NCI-H82 treated with DMSO at 0.1 percent for 48 hours (cell line): ENCODE data around the gene IRF2BP2.
A peak's percentile ranks its signal among the peaks of the same experiment; 100 is the strongest.

Experiments used
- DNase-seq: peaks from one replicate; lab custom pipeline; 2025; ENCODE audit not compliant: unreplicated experiment; lab: John Stamatoyannopoulos, UW

IRF2BP2 gene

DNA sequence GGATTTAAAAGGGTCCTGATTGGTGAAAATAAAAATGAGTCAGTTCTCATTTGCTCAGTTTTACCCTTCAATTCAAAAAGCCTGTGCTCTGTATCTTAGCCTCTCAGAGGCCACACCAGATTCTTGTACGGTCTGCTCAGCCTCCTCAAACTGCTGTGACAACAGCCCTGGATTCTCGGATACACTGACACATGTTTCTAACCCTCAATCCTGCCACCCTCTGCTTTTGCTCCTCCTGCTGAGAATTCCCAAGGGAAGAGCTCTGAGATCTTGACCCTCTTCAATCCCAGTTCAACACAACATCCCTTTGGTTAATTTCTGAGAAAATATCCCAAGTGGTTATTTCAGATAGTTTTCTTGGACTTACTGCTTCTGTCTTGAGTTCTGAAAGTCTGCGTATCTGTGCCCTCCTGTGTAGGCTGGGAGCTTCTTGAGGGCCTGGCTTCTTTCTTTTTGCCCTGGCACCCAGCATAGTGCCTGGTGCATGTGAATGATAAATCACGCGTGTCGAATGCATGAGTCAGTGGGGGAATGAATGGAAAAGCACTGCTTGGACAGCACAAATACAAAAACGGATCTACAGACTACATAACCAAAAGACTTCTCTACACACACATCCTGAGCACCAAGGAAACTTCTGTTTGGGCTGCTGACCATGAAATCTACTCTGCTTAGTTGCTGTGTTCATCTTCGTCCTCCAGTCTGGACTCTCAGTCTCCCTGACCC lies 24.5 kb downstream of the IRF2BP2 start:
- peak; percentile 64 for DNase-seq

DNA sequence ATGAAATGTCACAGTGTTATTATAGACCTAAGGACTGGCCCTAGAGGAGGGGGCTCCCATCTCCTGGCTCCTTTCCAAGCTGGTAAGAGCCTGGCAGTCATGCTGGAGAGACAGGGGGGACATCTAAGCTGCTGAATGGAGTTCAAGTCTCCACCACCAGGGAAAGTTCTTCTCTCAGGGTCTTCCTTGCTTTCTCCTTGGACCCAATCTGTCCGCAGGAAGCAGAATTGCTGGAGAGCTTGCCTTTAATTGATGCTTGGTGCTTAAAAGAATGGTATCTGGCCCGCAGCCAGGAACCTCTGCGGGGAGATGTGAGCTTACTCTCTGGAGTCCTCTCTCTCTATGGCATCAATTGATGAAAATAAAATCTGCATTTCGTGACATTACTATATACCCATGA lies 25.1 kb downstream of the IRF2BP2 start:
- DNase-seq, result peak; percentile 64

DNA sequence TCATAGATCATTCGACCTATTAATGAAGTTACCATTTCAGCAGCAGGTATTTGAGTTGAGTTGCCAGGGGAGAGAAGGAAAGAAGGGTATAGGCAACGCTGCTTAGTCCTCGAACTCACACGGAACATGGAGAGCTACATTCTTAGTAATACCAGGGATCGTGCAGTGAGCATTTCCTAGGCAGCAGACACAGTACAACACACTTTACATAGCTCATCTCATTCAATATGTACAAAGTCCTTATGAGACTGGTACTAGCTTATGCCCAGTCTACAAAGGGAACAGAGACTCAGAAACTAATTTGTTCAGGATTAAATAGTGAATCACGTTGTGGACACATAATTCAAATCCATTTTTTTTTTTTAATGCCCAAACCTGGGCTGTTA lies 25.6 kb downstream of the IRF2BP2 start:
- no peak for DNase-seq

DNA sequence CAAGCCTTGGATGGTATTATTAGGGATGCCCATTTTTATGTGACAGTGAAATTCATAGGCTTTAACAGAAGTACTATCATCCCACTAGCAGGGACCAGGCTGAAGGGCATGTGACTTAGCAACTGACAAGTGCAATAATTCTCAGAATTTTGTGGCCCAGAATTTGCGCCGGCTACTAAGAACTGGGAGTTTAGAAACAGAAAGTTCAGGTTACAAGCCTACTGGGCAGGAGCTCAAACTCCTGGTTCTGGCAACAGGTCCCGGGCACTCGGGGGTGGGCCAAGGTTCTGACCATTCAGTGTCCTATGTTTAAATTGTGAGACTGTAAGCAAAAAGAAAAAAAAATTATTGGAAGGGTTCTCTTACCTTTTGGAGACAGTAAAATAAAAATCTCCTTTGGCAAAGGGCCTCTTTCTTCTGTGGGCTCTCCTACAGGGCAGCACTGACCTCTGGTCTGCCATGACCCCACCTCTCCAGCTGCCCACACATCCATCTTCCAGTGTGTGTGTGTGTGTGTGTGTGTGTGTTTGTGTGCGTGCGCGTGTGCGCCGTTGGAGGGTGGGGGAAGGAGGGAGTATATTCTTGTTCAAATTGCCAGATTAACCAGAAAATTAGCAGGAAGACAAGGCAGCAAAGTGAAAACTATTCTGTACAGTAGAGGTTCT lies 26.1 kb downstream of the IRF2BP2 start:
- DNase-seq, result no peak

DNA sequence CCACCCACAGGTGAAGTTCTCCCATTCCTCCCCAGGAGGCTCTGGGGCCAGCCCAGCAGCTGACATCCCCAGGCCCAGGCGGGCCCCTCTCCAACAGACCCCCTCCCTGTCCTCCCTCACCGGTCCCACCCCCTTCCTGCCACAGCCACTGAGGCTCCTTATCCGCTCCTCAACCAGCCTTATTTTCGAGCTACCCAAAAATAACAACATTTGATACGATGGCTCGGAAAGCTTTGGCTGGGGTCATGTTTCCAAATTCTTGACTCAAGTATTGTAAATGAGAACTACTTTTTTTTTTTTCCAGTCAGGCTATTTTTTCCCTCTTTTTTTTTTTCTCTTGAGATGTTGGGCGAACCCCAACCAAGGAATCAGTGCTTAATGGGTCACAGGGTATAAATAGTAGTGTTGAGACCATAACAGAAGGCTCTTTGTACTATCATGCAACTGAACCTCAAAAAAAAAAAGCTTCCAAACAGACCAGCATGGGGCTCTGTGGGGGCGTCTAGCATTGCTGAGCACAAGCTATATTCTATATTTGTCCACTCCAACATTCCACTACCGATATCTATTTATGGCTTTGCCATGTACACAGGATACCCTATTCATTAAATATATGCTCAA lies 27.2 kb downstream of the IRF2BP2 start:
- DNase-seq, result no peak

DNA sequence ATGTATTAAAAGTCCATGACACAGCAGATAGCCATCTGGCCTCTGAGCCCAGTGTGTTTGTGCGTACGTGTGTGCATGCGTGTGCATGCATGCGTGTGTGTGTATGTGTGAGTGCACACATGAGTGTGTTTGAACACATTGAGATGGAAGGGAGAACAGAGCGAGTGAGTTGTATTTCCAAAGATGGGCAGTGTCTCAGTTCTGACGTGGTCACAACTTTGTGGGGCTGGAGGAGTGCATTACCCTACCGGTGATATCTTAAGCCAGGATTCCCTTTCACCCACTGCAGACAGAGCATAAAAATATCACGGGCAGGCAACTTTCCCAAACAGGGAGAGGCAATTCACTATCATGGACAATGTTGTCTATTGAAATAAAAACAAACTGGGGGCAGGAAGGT lies 27.8 kb downstream of the IRF2BP2 start:
- no peak for DNase-seq

DNA sequence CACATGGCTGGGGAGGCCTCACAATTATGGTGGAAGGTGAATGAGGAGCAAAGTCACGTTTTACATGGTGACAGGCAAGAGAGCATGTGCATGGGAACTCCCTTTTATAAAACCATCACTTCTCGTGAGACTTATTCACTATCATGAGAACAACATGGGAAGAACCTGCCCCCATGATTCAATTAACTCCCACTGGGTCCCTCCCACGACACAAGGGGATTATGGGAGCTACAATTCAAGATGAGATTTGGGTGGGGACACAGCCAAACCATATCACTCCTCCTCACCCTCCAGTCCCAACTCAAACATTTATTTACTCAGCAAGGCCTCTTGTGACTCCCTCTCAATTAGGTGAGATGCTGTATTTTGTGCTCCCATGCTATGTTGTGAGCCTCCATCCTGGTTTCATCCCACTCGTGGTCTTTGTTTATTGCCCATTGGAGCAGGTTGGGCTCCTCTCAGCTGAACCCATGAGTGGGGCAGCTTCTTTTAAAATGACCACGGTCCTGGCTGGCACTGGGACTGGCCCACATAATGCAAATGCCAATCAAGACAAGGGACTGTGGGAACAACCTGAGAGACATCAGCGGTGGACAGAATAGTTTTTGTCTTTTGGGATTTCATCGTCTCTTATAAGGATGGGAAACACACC lies 28.8 kb downstream of the IRF2BP2 start:
- DNase-seq, result no peak

DNA sequence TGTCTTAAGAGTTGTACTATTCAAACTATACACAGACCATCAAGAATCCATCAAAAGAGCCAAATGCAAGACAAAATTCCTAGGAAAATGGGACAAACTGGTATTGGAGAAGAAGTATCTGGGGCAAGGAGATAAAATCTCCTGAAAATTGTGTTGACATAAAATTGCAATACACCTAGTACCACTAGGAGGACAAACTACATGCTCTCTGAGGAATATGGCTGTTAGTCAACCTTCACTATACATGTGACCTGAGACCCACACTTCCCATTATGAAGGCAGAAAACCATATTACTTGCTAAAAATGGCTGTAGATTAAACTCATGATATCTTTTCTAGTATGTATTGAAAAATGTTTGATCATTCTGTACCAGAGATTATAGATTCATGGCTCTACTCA lies 30.0 kb downstream of the IRF2BP2 start:
- DNase-seq, result no peak

DNA sequence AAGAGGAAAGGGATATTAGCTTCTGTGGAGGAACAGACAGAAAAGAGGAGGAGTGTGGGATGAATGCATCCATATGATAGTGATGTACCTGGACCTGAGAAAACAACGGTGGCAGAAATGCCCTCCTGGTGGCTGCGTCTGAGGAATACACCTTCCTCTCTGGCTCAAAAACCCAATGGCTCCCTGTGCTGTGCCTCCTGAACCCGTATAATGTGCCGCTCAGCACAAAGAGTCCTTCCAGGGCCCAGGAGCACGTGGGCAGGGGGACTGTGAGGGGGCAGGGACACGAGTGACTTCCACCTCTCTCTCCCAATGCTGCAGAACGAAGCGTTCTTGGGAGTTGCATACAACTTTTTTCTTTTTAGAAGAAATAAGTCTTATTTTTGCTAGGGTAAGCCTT lies 31.2 kb downstream of the IRF2BP2 start:
- DNase-seq, result no peak

DNA sequence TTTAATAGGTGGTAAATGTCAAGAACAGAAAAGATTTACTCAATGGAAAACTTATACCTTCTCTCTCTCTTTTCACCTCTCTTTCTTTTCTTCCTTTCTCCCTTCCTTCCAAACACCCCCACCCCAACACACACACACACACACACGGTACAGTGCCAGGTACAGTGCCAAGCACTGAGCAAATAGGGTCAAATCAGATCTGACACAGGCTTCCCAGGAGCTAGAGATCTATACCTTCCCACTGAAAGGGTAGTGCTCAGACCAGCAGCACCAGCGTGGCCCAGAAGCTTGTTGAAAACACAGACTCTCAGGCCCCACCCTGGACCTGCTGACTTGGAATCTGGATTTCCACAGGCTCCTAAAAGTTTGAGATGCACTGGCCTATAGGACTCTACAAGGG lies 31.9 kb downstream of the IRF2BP2 start:
- no peak for DNase-seq

DNA sequence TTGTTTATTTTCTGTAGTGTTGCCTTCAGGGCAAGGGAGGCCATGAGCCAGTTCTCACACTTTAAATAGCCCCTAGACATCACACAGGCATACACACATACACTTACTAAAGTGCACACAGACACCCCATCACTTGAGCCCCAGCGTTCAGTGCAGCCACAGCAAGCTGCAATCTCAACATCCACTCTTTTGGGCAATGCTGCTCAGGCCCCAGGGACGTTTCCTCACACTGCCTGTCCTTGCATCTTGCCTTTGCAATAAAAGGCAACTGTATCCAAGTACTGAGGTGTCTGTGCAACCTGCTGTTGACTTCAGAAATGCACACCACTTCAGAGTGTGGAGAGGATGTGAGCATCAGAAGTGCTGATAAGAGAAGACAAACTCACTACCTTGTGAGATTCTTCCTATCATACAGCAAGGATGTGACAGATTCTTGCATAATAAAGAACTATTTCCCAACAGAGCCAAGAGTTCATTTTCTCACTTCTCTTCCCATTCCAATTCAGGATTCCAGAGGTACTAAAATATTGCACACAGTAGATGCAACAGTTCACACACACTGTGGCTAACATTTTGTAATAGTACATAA lies 36.2 kb downstream of the IRF2BP2 start:
- DNase-seq, result no peak

DNA sequence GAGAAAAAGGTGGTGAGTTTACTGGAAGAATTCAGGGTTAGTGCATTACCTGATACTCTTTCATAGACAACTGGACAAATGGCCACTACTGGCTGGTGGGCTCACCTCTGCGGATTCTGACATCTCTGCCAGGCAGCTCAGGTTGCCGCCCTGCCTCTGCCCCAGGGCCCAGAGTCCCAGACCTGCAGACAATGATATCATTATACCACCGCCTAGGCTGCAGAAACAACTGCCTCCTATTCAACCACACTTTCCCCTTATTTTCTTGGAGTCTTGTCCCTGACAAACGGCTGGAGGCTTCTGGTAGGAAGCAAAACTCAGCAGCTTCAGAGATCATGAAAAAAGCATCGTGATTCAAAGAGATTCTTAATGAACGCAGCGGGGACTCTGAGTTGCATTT lies 37.0 kb downstream of the IRF2BP2 start:
- no peak for DNase-seq

DNA sequence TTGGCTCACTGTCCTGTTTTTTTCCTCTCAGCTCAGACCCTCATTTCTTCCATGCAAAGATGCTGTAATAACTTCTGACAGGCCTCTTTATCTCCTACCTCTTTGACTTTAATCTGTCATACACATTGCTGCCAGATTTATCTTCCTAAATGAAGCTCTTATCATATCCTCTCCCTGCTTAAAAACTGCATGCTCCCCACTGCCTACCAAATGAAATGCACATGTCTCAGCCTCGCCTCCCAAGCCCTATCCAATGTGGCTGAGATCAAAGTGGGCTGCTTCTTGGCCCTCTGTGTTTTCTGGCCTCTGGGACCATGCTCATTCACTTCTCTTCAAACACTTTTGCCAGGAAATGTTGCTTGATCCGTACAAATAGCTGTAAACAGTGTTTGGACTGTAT lies 38.3 kb downstream of the IRF2BP2 start:
- no peak for DNase-seq

DNA sequence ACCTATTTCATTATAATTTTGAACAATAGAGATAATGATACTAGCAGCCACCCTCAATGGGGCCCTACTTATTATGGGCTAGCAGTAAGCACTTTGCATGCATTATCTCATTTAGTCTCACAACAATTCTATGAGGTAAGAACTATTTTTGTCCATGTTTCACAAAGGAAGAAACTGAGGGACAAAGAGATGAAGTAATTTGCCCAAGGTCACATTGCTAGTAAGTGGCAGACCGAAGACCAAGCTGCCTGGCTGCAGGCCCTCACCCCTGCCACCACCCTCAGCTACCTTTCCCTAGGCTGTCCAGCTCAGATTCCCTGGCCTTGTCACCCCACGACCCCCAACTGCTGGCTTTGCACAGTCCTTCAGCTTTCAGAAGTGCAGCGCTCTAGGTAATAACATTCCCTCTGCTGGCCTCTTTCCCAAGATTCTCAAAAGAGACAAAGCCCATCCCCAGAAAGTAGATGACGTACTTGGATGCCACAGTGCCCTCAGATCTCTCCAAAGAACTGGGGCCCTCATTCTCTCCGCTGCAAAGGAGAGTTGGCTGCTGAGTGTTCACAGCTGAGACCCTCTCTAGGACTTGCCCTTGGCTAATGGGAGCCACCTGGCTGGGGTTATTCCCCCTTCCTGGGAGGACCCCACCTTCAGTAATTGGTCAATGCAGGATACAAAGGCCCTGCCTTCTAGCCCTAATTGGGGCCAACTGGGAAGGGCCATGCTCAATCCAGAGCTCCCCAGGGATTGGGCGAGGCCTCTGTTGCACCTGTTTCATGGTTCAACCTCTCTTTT lies 39.5 kb downstream of the IRF2BP2 start:
- no peak for DNase-seq

DNA sequence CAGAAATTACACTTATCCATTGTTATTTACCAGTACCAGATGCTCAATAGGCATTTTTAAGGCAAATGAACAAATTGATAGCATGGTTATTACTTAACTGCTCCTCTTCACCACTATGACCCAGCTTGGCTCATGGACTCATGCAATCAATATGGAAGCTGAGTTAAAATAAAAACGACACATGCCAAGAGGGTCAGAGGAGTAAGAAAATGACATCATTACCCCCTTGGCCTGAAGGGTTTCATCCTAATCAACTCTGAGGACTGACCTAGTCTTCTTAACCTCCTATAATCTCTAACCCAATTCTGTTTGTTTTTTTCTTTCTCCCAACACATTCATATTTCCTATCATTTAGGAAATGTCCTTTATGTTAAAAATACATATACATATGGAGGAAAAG lies 41.6 kb downstream of the IRF2BP2 start:
- DNase-seq, result no peak

DNA sequence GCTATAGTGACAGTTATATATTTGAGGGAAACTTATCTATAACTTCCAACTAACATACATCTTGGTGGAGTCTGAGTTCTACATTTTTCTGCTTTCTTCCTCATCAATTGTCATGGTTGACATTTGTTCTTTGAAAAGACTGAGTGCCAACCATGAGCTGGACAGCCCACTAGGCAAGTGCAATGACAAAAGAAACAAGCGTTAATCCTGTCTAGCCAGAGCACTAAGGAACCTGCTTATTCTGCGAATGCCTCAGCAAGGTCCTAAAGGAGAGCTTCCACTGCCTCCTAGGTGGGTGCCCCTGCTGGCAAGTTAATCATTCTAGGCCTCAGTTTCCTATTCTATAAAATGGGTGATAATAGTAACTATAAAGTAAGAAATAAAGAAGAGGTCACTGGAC lies 44.8 kb downstream of the IRF2BP2 start:
- DNase-seq, result no peak

DNA sequence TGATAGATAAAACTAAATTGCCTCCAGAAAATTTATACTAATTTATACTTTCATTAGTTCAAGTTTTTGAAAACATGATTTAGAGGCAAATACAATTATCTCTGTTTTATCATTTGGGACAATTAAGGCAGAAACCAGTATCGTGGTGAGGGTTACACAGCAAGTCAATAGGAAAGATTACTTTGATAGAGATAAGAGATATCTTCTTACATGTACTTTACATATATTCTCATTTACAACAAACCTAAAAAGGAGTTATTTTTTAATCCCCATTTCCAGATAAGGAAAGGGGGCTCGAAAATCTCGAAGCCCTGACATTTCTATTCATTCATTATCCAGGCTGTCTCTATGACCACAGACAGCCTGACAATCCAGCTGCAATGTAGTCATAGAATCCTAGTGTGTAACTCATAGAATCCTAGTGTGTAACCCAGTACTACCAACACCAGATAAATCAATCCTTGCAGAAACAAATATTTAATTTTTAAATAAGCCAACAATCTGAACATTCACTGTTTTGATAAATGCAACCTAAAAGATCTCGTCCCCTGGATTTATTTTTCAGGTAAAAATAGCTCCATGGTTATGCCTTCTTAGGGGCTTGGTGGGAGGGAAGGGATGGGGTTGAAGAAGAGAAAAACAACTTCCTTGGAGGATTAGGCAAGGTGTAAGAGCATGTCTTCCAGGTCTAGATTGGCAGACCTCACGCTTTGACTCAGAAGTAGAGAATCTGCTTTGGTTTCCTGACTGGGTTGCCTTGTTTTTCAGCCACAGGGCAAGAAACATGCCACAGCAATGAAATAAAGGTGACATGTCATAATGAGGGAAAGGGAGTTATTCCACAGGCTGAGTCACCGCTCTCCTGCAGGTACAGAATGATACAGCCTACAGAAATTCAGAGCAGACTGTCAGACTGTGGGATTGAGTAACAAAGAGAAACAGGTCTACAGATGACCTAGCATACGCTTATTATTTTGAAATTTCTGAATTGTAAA lies 45.6 kb downstream of the IRF2BP2 start:
- DNase-seq, result no peak

DNA sequence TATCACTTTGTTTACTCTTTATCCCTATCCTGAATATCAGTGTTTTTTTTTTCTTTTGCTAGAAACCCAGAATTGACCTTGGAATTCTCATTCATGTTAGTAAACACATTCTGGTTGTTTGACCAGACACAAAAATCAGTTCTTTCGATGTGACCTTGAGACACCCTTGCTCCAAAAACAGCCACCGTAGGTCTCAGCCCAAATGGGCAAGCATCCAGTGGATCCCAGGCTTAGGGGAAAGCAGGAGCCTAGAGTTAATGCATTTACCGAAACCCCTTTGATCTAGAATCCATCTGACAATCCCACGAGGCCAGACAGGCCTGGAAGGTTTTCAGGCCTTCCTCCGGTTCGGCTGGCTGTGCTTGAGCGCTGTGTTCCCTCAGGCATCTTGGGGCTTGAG lies 47.6 kb downstream of the IRF2BP2 start:
- peak; percentile 38 for DNase-seq

DNA sequence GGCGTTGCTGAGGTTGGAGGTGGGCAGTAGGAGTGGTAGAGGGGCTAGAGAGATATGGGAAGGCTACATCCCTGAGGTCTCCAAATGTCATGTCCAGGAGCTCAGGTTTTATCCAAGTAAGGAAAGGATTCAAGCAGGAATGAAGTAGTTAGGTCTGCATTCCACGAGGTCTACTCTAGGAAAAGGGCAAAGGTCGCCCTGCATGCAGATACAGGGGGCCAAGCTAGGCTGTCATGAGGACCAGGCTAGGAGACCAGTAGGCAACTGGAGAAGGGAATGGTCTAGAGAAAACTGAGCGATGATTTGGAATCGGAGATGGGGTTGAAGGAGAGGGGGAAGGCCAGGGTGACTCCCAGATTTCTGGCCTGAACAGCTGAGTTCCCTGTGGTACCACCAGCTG lies 48.7 kb downstream of the IRF2BP2 start:
- no peak for DNase-seq
